CD4-positive, CD25-positive, alpha-beta regulatory T cell (primary cell): ENCODE measurements around the gene TLE5. TPM values are rescaled to one million over a fixed set of nuclear protein-coding genes. Genes with fewer than 3 reads are reported as not detected.

ENCODE experiments used
- ATAC-seq, 2 donors: fragments of 150-1000 bp; cut with Tn5 transposase; one replicate each; pipeline ENCODE4 v1.10.0; 2021; ENCODE audit warnings: low read depth in 2 of 2, moderate number of reproducible peaks in 2 of 2, moderate library complexity in 1 of 2
- DNase-seq, 3 donors: peaks; one replicate each; pipeline versions ENCODE4 v3.0.0 to v3.0.0-alpha.2; 2012 to 2022; ENCODE audit warnings: mixed read lengths in 1 of 3
- H3K27ac ChIP-seq: one replicate; pipeline ENCODE4 v1.7.0; 2013; ENCODE audit warnings: mild to moderate bottlenecking, low read length; ENCODE audit not compliant: insufficient read depth, poor library complexity, severe bottlenecking
- H3K27me3 ChIP-seq: one replicate; pipeline ENCODE4 v1.7.0; 2013; ENCODE audit warnings: low read length; ENCODE audit not compliant: control insufficient read depth, insufficient read depth
- H3K36me3 ChIP-seq: one replicate; pipeline ENCODE4 v1.7.0; 2013; ENCODE audit warnings: mild to moderate bottlenecking, low read length, moderate library complexity; ENCODE audit not compliant: control insufficient read depth, insufficient read depth
- H3K4me1 ChIP-seq: 2 replicates; pipeline ENCODE4 v1.7.0; 2013; ENCODE audit warnings: mild to moderate bottlenecking, low read length; ENCODE audit not compliant: insufficient read depth, control insufficient read depth, poor library complexity, severe bottlenecking
- H3K4me3 ChIP-seq: one replicate; pipeline ENCODE4 v1.7.0; 2013; ENCODE audit warnings: low read depth, mild to moderate bottlenecking, low read length, moderate library complexity
- H3K9me3 ChIP-seq, 2 experiments: 1 replicate in 1 of 2; 2 replicates in 1 of 2; pipeline ENCODE4 v1.7.0; 2013; ENCODE audit warnings: low read length in 2 of 2, mild to moderate bottlenecking in 1 of 2, moderate library complexity in 1 of 2; ENCODE audit not compliant: control insufficient read depth in 2 of 2
- H3K27ac Mint-ChIP-seq, 3 donors: one replicate each; pipeline ENCODE4 v1.8.0; 2020 to 2022; ENCODE audit warnings: mild to moderate bottlenecking in 3 of 3, mixed read lengths in 3 of 3, moderate library complexity in 2 of 3
- H3K27me3 Mint-ChIP-seq: one replicate; pipeline ENCODE4 v1.8.0; 2022; ENCODE audit warnings: mild to moderate bottlenecking, mixed read lengths
- H3K36me3 Mint-ChIP-seq: one replicate; pipeline ENCODE4 v1.8.0; 2020; ENCODE audit warnings: mixed read lengths
- H3K4me1 Mint-ChIP-seq, 4 donors: one replicate each; pipeline ENCODE4 v1.8.0; 2020 to 2022; ENCODE audit warnings: mixed read lengths in 4 of 4, mild to moderate bottlenecking in 1 of 4
- H3K4me3 Mint-ChIP-seq, 4 donors: one replicate each; pipeline ENCODE4 v1.8.0; 2020 to 2022; ENCODE audit warnings: mild to moderate bottlenecking in 4 of 4, mixed read lengths in 4 of 4, moderate library complexity in 3 of 4
- H3K9me3 Mint-ChIP-seq, 7 donors: one replicate each; pipeline ENCODE4 v1.8.0; 2020 to 2022; ENCODE audit warnings: mixed read lengths in 7 of 7, mild to moderate bottlenecking in 3 of 7, moderate library complexity in 2 of 7
- polyA plus RNA-seq, 4 donors: library from polyadenylated mRNA; unstranded; fragments of 300-500 nt; fragmentation: Illumina TruSeq; gene quantifications; one replicate each; pipeline ENCODE4 v1.2.3, GENCODE V29; 2021
- total RNA-seq: library from RNA; stranded (reverse); gene quantifications from one replicate; pipeline ENCODE4 v1.2.3, GENCODE V29; 2022

The TLE5 gene
- total and polyA plus RNA-seq, 5 donors from 2014 or later: 608 to 1,009 (median 711) TPM

GRCh38 chr19:3049089-3049488, 13.2 kb downstream of the TLE5 start:
- H3K27me3 Mint-ChIP-seq: peaks cover 7% of the 10 kb centered on the region
- ATAC-seq (no peak), DNase-seq (no peak)
- peaks cover under 1% of the 10 kb centered on the region for H3K36me3 Mint-ChIP-seq
- no peaks in the 10 kb centered on the region for H3K9me3 Mint-ChIP-seq
- peak overlapping the region; percentile 32 to 76 (median 60) for H3K4me3 Mint-ChIP-seq
- Histone ChIP-seq H3K9me3 (no peaks in the 10 kb centered on the region), H3K36me3 (peaks cover 8% of the 10 kb centered on the region), H3K27me3 (no peaks in the 10 kb centered on the region), H3K4me1 (peaks cover 27% of the 10 kb centered on the region), H3K27ac (no peak overlapping the region), H3K4me3 (no peak overlapping the region)
- peaks cover 0 to 52% (median 18%) of the 10 kb centered on the region in 4 donors for H3K4me1 Mint-ChIP-seq
- peak overlapping the region; percentile 13 to 93 (median 89) for H3K27ac Mint-ChIP-seq

GRCh38 chr19:3048190-3048533, 14.1 kb downstream of the TLE5 start:
- Mint-ChIP-seq H3K4me3 (peak overlapping the region; percentile 87 to 98 (median 92)), H3K4me1 (peaks cover 0 to 47% (median 18%) of the 10 kb centered on the region in 4 donors), H3K36me3 (no peaks in the 10 kb centered on the region), H3K9me3 (no peaks in the 10 kb centered on the region), H3K27ac (peak overlapping the region; percentile 95 to 99 (median 98)), H3K27me3 (peaks cover 7% of the 10 kb centered on the region)
- Histone ChIP-seq H3K36me3 (peaks cover 2% of the 10 kb centered on the region), H3K27me3 (no peaks in the 10 kb centered on the region), H3K9me3 (no peaks in the 10 kb centered on the region), H3K4me3 (peak overlapping the region; percentile 24), H3K4me1 (peaks cover 19% of the 10 kb centered on the region), H3K27ac (peak overlapping the region; percentile 51)
- DNase-seq (no peak), ATAC-seq (no peak)

GRCh38 chr19:3047496-3048189, 14.7 kb downstream of the TLE5 start:
- ATAC-seq (peak; percentile 73 to 89), DNase-seq (peak; percentile 50 to 88 (median 66))
- Mint-ChIP-seq H3K4me1 (peaks cover 0 to 47% (median 18%) of the 10 kb centered on the region in 4 donors), H3K27me3 (peaks cover 7% of the 10 kb centered on the region), H3K4me3 (peak overlapping the region; percentile 87 to 98 (median 92)), H3K9me3 (no peaks in the 10 kb centered on the region), H3K36me3 (no peaks in the 10 kb centered on the region), H3K27ac (peak overlapping the region; percentile 95 to 99 (median 98))
- Histone ChIP-seq H3K27ac (peak overlapping the region; percentile 51), H3K4me3 (peak overlapping the region; percentile 89), H3K4me1 (peaks cover 14% of the 10 kb centered on the region), H3K27me3 (no peaks in the 10 kb centered on the region), H3K9me3 (no peaks in the 10 kb centered on the region), H3K36me3 (no peaks in the 10 kb centered on the region)

- H3K27ac Mint-ChIP-seq: peak overlapping the region; percentile 91 to 99 (median 95)
Observed at GRCh38 chr19:3046698-3047495, 15.4 kb downstream of the TLE5 start.

GRCh38 chr19:3045885-3046697, 16.2 kb downstream of the TLE5 start:
- peak overlapping the region in 2 of 3 donors; percentile 80 to 91 for H3K27ac Mint-ChIP-seq
- H3K4me3 Mint-ChIP-seq: peak overlapping the region; percentile 66 to 74 (median 71)
- no peaks in the 10 kb centered on the region for H3K9me3 Mint-ChIP-seq
- H3K27me3 Mint-ChIP-seq: peaks cover 7% of the 10 kb centered on the region
- Histone ChIP-seq H3K36me3 (no peaks in the 10 kb centered on the region), H3K4me1 (peaks cover 18% of the 10 kb centered on the region), H3K4me3 (no peak overlapping the region), H3K27me3 (no peaks in the 10 kb centered on the region), H3K9me3 (no peaks in the 10 kb centered on the region), H3K27ac (peak overlapping the region; percentile 47)
- ATAC-seq (no peak), DNase-seq (no peak)
- peaks cover 0 to 52% (median 20%) of the 10 kb centered on the region in 4 donors for H3K4me1 Mint-ChIP-seq
- H3K36me3 Mint-ChIP-seq: no peaks in the 10 kb centered on the region

More at GRCh38 chr19:3046698-3047495, 15.4 kb downstream of the TLE5 start:
- Histone ChIP-seq H3K4me3 (peak overlapping the region; percentile 89), H3K36me3 (no peaks in the 10 kb centered on the region), H3K9me3 (no peaks in the 10 kb centered on the region), H3K27ac (peak overlapping the region; percentile 51), H3K4me1 (peaks cover 13% of the 10 kb centered on the region), H3K27me3 (no peaks in the 10 kb centered on the region)
- Mint-ChIP-seq H3K4me3 (peak overlapping the region; percentile 87 to 98 (median 92)), H3K36me3 (no peaks in the 10 kb centered on the region), H3K27me3 (peaks cover 7% of the 10 kb centered on the region), H3K4me1 (peaks cover 0 to 48% (median 18%) of the 10 kb centered on the region in 4 donors), H3K9me3 (no peaks in the 10 kb centered on the region)
- no peak for ATAC-seq
- no peak for DNase-seq

GRCh38 chr19:3045191-3045590, 17.1 kb downstream of the TLE5 start:
- Histone ChIP-seq H3K9me3 (no peaks in the 10 kb centered on the region), H3K4me3 (no peak overlapping the region), H3K4me1 (peaks cover 18% of the 10 kb centered on the region), H3K27ac (no peak overlapping the region), H3K36me3 (no peaks in the 10 kb centered on the region), H3K27me3 (no peaks in the 10 kb centered on the region)
- ATAC-seq: no peak
- no peak for DNase-seq
- Mint-ChIP-seq H3K4me1 (peaks cover 0 to 58% (median 23%) of the 10 kb centered on the region in 4 donors), H3K27me3 (peaks cover 7% of the 10 kb centered on the region), H3K27ac (no peak overlapping the region), H3K36me3 (no peaks in the 10 kb centered on the region), H3K4me3 (peak overlapping the region in 3 of 4 donors; percentile 23 to 75 (median 62)), H3K9me3 (no peaks in the 10 kb centered on the region)

GRCh38 chr19:3042621-3043267, 19.6 kb downstream of the TLE5 start:
- no peaks in the 10 kb centered on the region for H3K9me3 ChIP-seq
- peak overlapping the region in 2 of 3 donors; percentile 28 to 82 for H3K27ac Mint-ChIP-seq
- ATAC-seq: no peak
- peaks cover 12% of the 10 kb centered on the region for H3K4me1 ChIP-seq
- peaks cover 5% of the 10 kb centered on the region for H3K27me3 Mint-ChIP-seq
- no peaks in the 10 kb centered on the region for H3K36me3 Mint-ChIP-seq
- DNase-seq: no peak
- H3K4me1 Mint-ChIP-seq: peaks cover 0 to 56% (median 19%) of the 10 kb centered on the region in 4 donors
- no peak overlapping the region for H3K27ac ChIP-seq
- no peaks in the 10 kb centered on the region for H3K27me3 ChIP-seq
- no peak overlapping the region for H3K4me3 ChIP-seq
- H3K4me3 Mint-ChIP-seq: peak overlapping the region; percentile 55 to 76 (median 64)
- peaks cover 0 to 2% (median 0%) of the 10 kb centered on the region in 7 donors for H3K9me3 Mint-ChIP-seq
- no peaks in the 10 kb centered on the region for H3K36me3 ChIP-seq
